Fibroblast of lung (primary cell): Measurements from ENCODE around the gene PURA. TPM values are rescaled to one million over a fixed set of nuclear protein-coding genes. Genes with fewer than 3 reads are reported as not detected.

ENCODE experiments used
- DNase-seq, 2 donors: peaks; one replicate each; pipeline versions ENCODE4 v3.0.0 to v3.0.0-alpha.2; 2010; ENCODE audit warnings: low read depth in 2 of 2
- H2AFZ ChIP-seq: 2 replicates; pipeline ENCODE4 v1.5.1; 2012; ENCODE audit warnings: low read length, control low read depth, inconsistent platforms
- H3K27ac ChIP-seq: 2 replicates; pipeline ENCODE4 v1.5.1; 2011; ENCODE audit warnings: low read length, control low read depth; ENCODE audit not compliant: insufficient read depth
- H3K27me3 ChIP-seq: 2 replicates; pipeline ENCODE4 v1.5.1; 2011; ENCODE audit warnings: mild to moderate bottlenecking, low read length; ENCODE audit not compliant: control insufficient read depth, insufficient read depth
- H3K36me3 ChIP-seq: 2 replicates; pipeline ENCODE4 v1.5.1; 2011; ENCODE audit warnings: low read length; ENCODE audit not compliant: control insufficient read depth, insufficient read depth
- H3K4me1 ChIP-seq: 2 replicates; pipeline ENCODE4 v1.5.1; 2011; ENCODE audit warnings: low read length; ENCODE audit not compliant: control insufficient read depth, insufficient read depth; ENCODE audit errors: extremely low read depth
- H3K4me2 ChIP-seq: 2 replicates; pipeline ENCODE4 v1.5.1; 2011; ENCODE audit warnings: low read length, control low read depth; ENCODE audit not compliant: insufficient read depth; ENCODE audit errors: extremely low read depth
- H3K4me3 ChIP-seq, 4 experiments: fragments of 200-600 bp in 1 of 4; sonication (generic) in 1 of 4; replicated peaks in 1 of 4; 2 replicates each; pipeline ENCODE4 v1.5.1; 2011 to 2016; ENCODE audit warnings: low read length in 4 of 4, low read depth in 3 of 4, mild to moderate bottlenecking in 3 of 4, control low read depth in 2 of 4, inconsistent platforms in 1 of 4, mixed read lengths in 1 of 4; ENCODE audit not compliant: insufficient read depth in 1 of 4; ENCODE audit errors: control extremely low read depth in 1 of 4
- H3K79me2 ChIP-seq: 2 replicates; pipeline ENCODE4 v1.5.1; 2012; ENCODE audit warnings: mild to moderate bottlenecking, low read length, inconsistent platforms; ENCODE audit not compliant: control insufficient read depth, insufficient read depth
- H3K9ac ChIP-seq: 2 replicates; pipeline ENCODE4 v1.5.1; 2011; ENCODE audit warnings: mild to moderate bottlenecking, low read length, control low read depth; ENCODE audit not compliant: insufficient read depth
- H3K9me3 ChIP-seq: 2 replicates; pipeline ENCODE4 v1.5.1; 2012; ENCODE audit warnings: low read depth, low read length; ENCODE audit not compliant: control insufficient read depth, insufficient read depth
- H4K20me1 ChIP-seq: 2 replicates; pipeline ENCODE4 v1.5.1; 2011; ENCODE audit warnings: low read length; ENCODE audit not compliant: control insufficient read depth, insufficient read depth; ENCODE audit errors: extremely low read depth
- EZH2 ChIP-seq: IDR thresholded peaks from 2 replicates; pipeline ENCODE4 v1.5.1; 2012; ENCODE audit warnings: low read length, control low read depth, mild to moderate bottlenecking; ENCODE audit errors: missing control alignments
- polyA plus RNA-seq, 2 donors: library from polyadenylated mRNA; depleted of rRNA in 1 of 2; stranded (reverse) in 1 of 2; unstranded in 1 of 2; fragments of >200 nt; gene quantifications; 2 replicates each; pipeline ENCODE4 v1.2.1, GENCODE V29; 2011 to 2012; ENCODE audit warnings: missing spikeins in 1 of 2
- total RNA-seq: library from RNA; depleted of rRNA; stranded (reverse); fragments of >200 nt; gene quantifications from 2 replicates; pipeline ENCODE4 v1.2.1, GENCODE V29; 2014
- TF ChIP-seq, protein P1 (sequence below), 2 donors: IDR thresholded peaks in 1 of 2; conservative IDR thresholded peaks in 1 of 2; 1 replicate in 1 of 2; 2 replicates in 1 of 2; pipeline ENCODE4 v1.5.1; 2011 to 2012; ENCODE audit warnings: low read length in 2 of 2, control low read depth in 1 of 2, inconsistent platforms in 1 of 2, low read depth in 1 of 2, mild to moderate bottlenecking in 1 of 2

PURA gene
- total and polyA plus RNA-seq, 2 donors (not counting 1 experiment from before 2014, with no cell fraction given) = 8.0 to 20.0 TPM

DNA sequence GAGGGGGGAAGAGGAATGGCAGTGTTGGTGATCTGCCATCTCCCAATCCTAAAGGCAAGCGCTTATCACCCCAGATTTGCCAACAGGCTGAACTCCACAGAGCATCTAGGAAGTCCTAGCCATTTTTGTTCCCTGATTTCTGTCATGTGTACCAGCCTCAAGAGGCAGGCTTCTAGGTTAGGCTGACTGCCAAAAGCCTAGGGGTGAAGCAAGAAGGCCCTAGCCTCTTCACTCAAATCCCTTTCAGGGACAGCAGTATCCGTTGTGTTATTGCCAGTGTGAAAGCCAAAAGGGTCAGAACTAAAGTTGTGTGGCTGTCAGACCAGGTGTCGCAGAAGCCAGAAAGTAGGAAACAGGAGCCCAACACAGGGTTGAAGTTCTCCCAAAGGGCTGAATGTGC, 26.5 kb downstream of the PURA start:
- no peaks in the 10 kb centered on the region for H3K9me3 ChIP-seq
- TF ChIP-seq, protein P1, sequence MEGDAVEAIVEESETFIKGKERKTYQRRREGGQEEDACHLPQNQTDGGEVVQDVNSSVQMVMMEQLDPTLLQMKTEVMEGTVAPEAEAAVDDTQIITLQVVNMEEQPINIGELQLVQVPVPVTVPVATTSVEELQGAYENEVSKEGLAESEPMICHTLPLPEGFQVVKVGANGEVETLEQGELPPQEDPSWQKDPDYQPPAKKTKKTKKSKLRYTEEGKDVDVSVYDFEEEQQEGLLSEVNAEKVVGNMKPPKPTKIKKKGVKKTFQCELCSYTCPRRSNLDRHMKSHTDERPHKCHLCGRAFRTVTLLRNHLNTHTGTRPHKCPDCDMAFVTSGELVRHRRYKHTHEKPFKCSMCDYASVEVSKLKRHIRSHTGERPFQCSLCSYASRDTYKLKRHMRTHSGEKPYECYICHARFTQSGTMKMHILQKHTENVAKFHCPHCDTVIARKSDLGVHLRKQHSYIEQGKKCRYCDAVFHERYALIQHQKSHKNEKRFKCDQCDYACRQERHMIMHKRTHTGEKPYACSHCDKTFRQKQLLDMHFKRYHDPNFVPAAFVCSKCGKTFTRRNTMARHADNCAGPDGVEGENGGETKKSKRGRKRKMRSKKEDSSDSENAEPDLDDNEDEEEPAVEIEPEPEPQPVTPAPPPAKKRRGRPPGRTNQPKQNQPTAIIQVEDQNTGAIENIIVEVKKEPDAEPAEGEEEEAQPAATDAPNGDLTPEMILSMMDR (conservative IDR thresholded peaks at IDR 0.05 in 1 of 2, IDR thresholded peaks at IDR 0.05 in 1 of 2; ENCODE audit: low read depth in 1 of 2, low read length in 2 of 2) = no peak
- no peak for TF ChIP-seq EZH2
- no peaks in the 10 kb centered on the region for H3K79me2 ChIP-seq
- H3K9ac ChIP-seq = no peak overlapping the region
- H3K4me2 ChIP-seq = no peak overlapping the region
- DNase-seq = no peak
- no peak overlapping the region for H3K4me3 ChIP-seq
- H2AFZ ChIP-seq = no peak overlapping the region
- no peaks in the 10 kb centered on the region for H3K36me3 ChIP-seq
- H3K27me3 ChIP-seq = no peaks in the 10 kb centered on the region
- H4K20me1 ChIP-seq = no peaks in the 10 kb centered on the region
- no peaks in the 10 kb centered on the region for H3K4me1 ChIP-seq
- no peak overlapping the region for H3K27ac ChIP-seq

DNA sequence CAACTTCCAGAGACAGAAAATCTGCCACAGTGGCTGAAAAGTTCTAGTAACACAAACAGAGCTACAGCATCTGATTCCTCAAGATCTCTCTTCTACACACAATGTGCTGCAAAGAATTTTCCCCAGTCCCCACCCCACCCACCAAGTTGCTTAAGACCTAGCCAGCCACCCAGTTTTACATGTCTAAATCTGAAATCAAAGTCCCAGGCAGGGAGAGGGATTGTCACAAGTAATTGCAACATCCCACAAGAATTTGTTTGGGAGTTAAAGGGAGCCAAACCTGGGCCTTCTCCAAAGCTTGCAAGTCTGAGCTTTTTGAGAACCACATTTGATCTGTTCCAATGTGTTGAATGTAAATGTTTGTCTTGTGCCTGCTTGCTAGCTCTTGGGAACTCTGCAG, 27.3 kb downstream of the PURA start:
- no peak overlapping the region for H3K27ac ChIP-seq
- H4K20me1 ChIP-seq = no peaks in the 10 kb centered on the region
- no peaks in the 10 kb centered on the region for H3K9me3 ChIP-seq
- TF ChIP-seq EZH2 = no peak
- TF ChIP-seq, protein P1 (conservative IDR thresholded peaks at IDR 0.05 in 1 of 2, IDR thresholded peaks at IDR 0.05 in 1 of 2; ENCODE audit: low read depth in 1 of 2, low read length in 2 of 2) = no peak
- H3K4me3 ChIP-seq = no peak overlapping the region
- no peak overlapping the region for H3K9ac ChIP-seq
- no peak overlapping the region for H2AFZ ChIP-seq
- H3K4me2 ChIP-seq = no peak overlapping the region
- H3K27me3 ChIP-seq = no peaks in the 10 kb centered on the region
- H3K79me2 ChIP-seq = no peaks in the 10 kb centered on the region
- no peaks in the 10 kb centered on the region for H3K36me3 ChIP-seq
- no peaks in the 10 kb centered on the region for H3K4me1 ChIP-seq
- DNase-seq = peak; percentile 46 to 52

GRCh38 chr5:140142246-140142645, 28.3 kb downstream of the PURA start:
- H3K9ac ChIP-seq = no peak overlapping the region
- H3K79me2 ChIP-seq = no peaks in the 10 kb centered on the region
- no peak overlapping the region for H3K4me3 ChIP-seq
- no peaks in the 10 kb centered on the region for H3K9me3 ChIP-seq
- H3K27me3 ChIP-seq = no peaks in the 10 kb centered on the region
- no peaks in the 10 kb centered on the region for H4K20me1 ChIP-seq
- H3K36me3 ChIP-seq = no peaks in the 10 kb centered on the region
- H3K27ac ChIP-seq = no peak overlapping the region
- no peaks in the 10 kb centered on the region for H3K4me1 ChIP-seq
- TF ChIP-seq, protein P1 (conservative IDR thresholded peaks at IDR 0.05 in 1 of 2, IDR thresholded peaks at IDR 0.05 in 1 of 2; ENCODE audit: low read depth in 1 of 2, low read length in 2 of 2) = no peak
- TF ChIP-seq EZH2 = no peak
- DNase-seq = no peak
- H3K4me2 ChIP-seq = no peak overlapping the region
- H2AFZ ChIP-seq = no peak overlapping the region
